ENCODE measurements around the gene SMPD3.

SMPD3 gene

GRCh38 chr16:68369697-68370580 is 78.4 kb downstream of the SMPD3 start:
- peak overlapping the region; percentile 34 for H3K4me3 Mint-ChIP-seq
- ATAC-seq: peak; percentile 65

GRCh38 chr16:68369168-68369567 is 79.1 kb downstream of the SMPD3 start:
- Mint-ChIP-seq H3K36me3 (no peaks in the 10 kb centered on the region), H3K9me3 (no peaks in the 10 kb centered on the region), H3K27ac (no peak overlapping the region), H3K4me3 (peak overlapping the region; percentile 7), H3K4me1 (peaks cover 65% of the 10 kb centered on the region)
- no peak for DNase-seq (ENCODE audit: low spot score in 2 of 2)
- ATAC-seq: no peak

More at GRCh38 chr16:68369697-68370580, 78.4 kb downstream of the SMPD3 start:
- DNase-seq (ENCODE audit: low spot score in 2 of 2): peak in 1 of 2 donors; percentile 63
- Mint-ChIP-seq H3K36me3 (no peaks in the 10 kb centered on the region), H3K27ac (no peak overlapping the region), H3K9me3 (no peaks in the 10 kb centered on the region), H3K4me1 (peaks cover 60% of the 10 kb centered on the region)

- Mint-ChIP-seq H3K36me3 (no peaks in the 10 kb centered on the region), H3K4me3 (peak overlapping the region; percentile 7), H3K4me1 (peaks cover 69% of the 10 kb centered on the region), H3K27ac (peak overlapping the region; percentile 30), H3K9me3 (no peaks in the 10 kb centered on the region)
- DNase-seq (ENCODE audit: low spot score in 2 of 2) (no peak), ATAC-seq (no peak)
Measured at GRCh38 chr16:68368301-68368888, 79.9 kb downstream of the SMPD3 start.

- peak overlapping the region; percentile 7 for H3K4me3 Mint-ChIP-seq
- no peaks in the 10 kb centered on the region for H3K9me3 Mint-ChIP-seq
- ATAC-seq: no peak
- H3K36me3 Mint-ChIP-seq: no peaks in the 10 kb centered on the region
- DNase-seq (ENCODE audit: low spot score in 2 of 2): no peak
- peaks cover 69% of the 10 kb centered on the region for H3K4me1 Mint-ChIP-seq
- H3K27ac Mint-ChIP-seq: peak overlapping the region; percentile 30
Measured at GRCh38 chr16:68367891-68368290, 80.4 kb downstream of the SMPD3 start.

- Mint-ChIP-seq H3K4me3 (no peak overlapping the region), H3K27ac (no peak overlapping the region), H3K9me3 (no peaks in the 10 kb centered on the region), H3K36me3 (no peaks in the 10 kb centered on the region), H3K4me1 (peaks cover 69% of the 10 kb centered on the region)
- ATAC-seq (no peak), DNase-seq (ENCODE audit: low spot score in 2 of 2) (no peak)
Measured at GRCh38 chr16:68367440-68367839, 80.9 kb downstream of the SMPD3 start.

- no peak overlapping the region for H3K27ac Mint-ChIP-seq
- no peak overlapping the region for H3K4me3 Mint-ChIP-seq
- peak; percentile 54 for ATAC-seq
- peaks cover 69% of the 10 kb centered on the region for H3K4me1 Mint-ChIP-seq
- H3K9me3 Mint-ChIP-seq: no peaks in the 10 kb centered on the region
- H3K36me3 Mint-ChIP-seq: no peaks in the 10 kb centered on the region
- peak; percentile 31 to 66 for DNase-seq (ENCODE audit: low spot score in 2 of 2)
Measured at GRCh38 chr16:68367030-68367429, 81.3 kb downstream of the SMPD3 start.

GRCh38 chr16:68366062-68366461 is 82.2 kb downstream of the SMPD3 start:
- Mint-ChIP-seq H3K9me3 (no peaks in the 10 kb centered on the region), H3K27ac (peak overlapping the region; percentile 56), H3K36me3 (no peaks in the 10 kb centered on the region), H3K4me1 (peaks cover 64% of the 10 kb centered on the region), H3K4me3 (no peak overlapping the region)
- no peak for DNase-seq (ENCODE audit: low spot score in 2 of 2)
- no peak for ATAC-seq

- no peaks in the 10 kb centered on the region for H3K36me3 Mint-ChIP-seq
- H3K27ac Mint-ChIP-seq: no peak overlapping the region
- H3K4me1 Mint-ChIP-seq: peaks cover 60% of the 10 kb centered on the region
- DNase-seq (ENCODE audit: low spot score in 2 of 2) (no peak), ATAC-seq (no peak)
- no peaks in the 10 kb centered on the region for H3K9me3 Mint-ChIP-seq
- no peak overlapping the region for H3K4me3 Mint-ChIP-seq
Measured at GRCh38 chr16:68365167-68365817, 83.0 kb downstream of the SMPD3 start.

- DNase-seq (ENCODE audit: low spot score in 2 of 2): no peak
- Mint-ChIP-seq H3K36me3 (no peaks in the 10 kb centered on the region), H3K4me1 (peaks cover 53% of the 10 kb centered on the region), H3K9me3 (no peaks in the 10 kb centered on the region), H3K27ac (no peak overlapping the region), H3K4me3 (no peak overlapping the region)
- no peak for ATAC-seq
Measured at GRCh38 chr16:68364561-68364998, 83.7 kb downstream of the SMPD3 start.

GRCh38 chr16:68363658-68364521 is 84.4 kb downstream of the SMPD3 start:
- Mint-ChIP-seq H3K4me3 (no peak overlapping the region), H3K36me3 (no peaks in the 10 kb centered on the region), H3K4me1 (peaks cover 46% of the 10 kb centered on the region), H3K9me3 (no peaks in the 10 kb centered on the region), H3K27ac (no peak overlapping the region)
- DNase-seq (ENCODE audit: low spot score in 2 of 2) (no peak), ATAC-seq (no peak)

- H3K4me3 Mint-ChIP-seq: no peak overlapping the region
- DNase-seq (ENCODE audit: low spot score in 2 of 2) (no peak), ATAC-seq (no peak)
- H3K4me1 Mint-ChIP-seq: peaks cover 41% of the 10 kb centered on the region
- no peaks in the 10 kb centered on the region for H3K9me3 Mint-ChIP-seq
- H3K27ac Mint-ChIP-seq: no peak overlapping the region
- H3K36me3 Mint-ChIP-seq: peaks cover 5% of the 10 kb centered on the region
Measured at GRCh38 chr16:68362947-68363657, 85.2 kb downstream of the SMPD3 start.

GRCh38 chr16:68362262-68362913 is 85.9 kb downstream of the SMPD3 start:
- DNase-seq (ENCODE audit: low spot score in 2 of 2) (no peak), ATAC-seq (no peak)
- no peak overlapping the region for H3K4me3 Mint-ChIP-seq
- no peaks in the 10 kb centered on the region for H3K9me3 Mint-ChIP-seq
- H3K36me3 Mint-ChIP-seq: peaks cover 12% of the 10 kb centered on the region
- H3K27ac Mint-ChIP-seq: no peak overlapping the region
- H3K4me1 Mint-ChIP-seq: peaks cover 41% of the 10 kb centered on the region

GRCh38 chr16:68361485-68361884 is 86.8 kb downstream of the SMPD3 start:
- DNase-seq (ENCODE audit: low spot score in 2 of 2) (no peak), ATAC-seq (no peak)
- Mint-ChIP-seq H3K9me3 (no peaks in the 10 kb centered on the region), H3K27ac (no peak overlapping the region), H3K4me3 (no peak overlapping the region), H3K36me3 (peaks cover 21% of the 10 kb centered on the region), H3K4me1 (peaks cover 46% of the 10 kb centered on the region)

GRCh38 chr16:68360956-68361355 is 87.4 kb downstream of the SMPD3 start:
- H3K36me3 Mint-ChIP-seq: peaks cover 27% of the 10 kb centered on the region
- no peak overlapping the region for H3K4me3 Mint-ChIP-seq
- peaks cover 46% of the 10 kb centered on the region for H3K4me1 Mint-ChIP-seq
- no peaks in the 10 kb centered on the region for H3K9me3 Mint-ChIP-seq
- ATAC-seq (no peak), DNase-seq (ENCODE audit: low spot score in 2 of 2) (no peak)
- H3K27ac Mint-ChIP-seq: no peak overlapping the region
